ENCODE data around the gene P2RX5. TPM values are rescaled to one million over a fixed set of nuclear protein-coding genes. Genes with fewer than 3 reads are reported as not detected.

Gene P2RX5
- total RNA-seq, 1 donor from 2014 or later, result 6.0 TPM

GRCh38 chr17:3682033-3682432 is 13.9 kb downstream of the P2RX5 start:
- no peak for DNase-seq (ENCODE audit: low read depth)
- Histone ChIP-seq H3K36me3 (ENCODE audit: control insufficient read depth, insufficient read depth, low read length) (no peaks in the 10 kb centered on the region), H3K27me3 (ENCODE audit: control insufficient read depth, insufficient read depth, low read length) (peaks cover 5% of the 10 kb centered on the region), H3K4me3 (ENCODE audit: low read depth, low read length) (no peak overlapping the region)
- TF ChIP-seq CTCF (IDR thresholded peaks at IDR 0.05; ENCODE audit: insufficient read depth, low read length, poor library complexity, severe bottlenecking), result no peak

- TF ChIP-seq CTCF (IDR thresholded peaks at IDR 0.05; ENCODE audit: insufficient read depth, low read length, poor library complexity, severe bottlenecking), result no peak
Observed at GRCh38 chr17:3681565-3681964, 14.4 kb downstream of the P2RX5 start.

GRCh38 chr17:3681057-3681456 is 14.9 kb downstream of the P2RX5 start:
- DNase-seq (ENCODE audit: low read depth), result no peak
- H3K27me3 ChIP-seq (ENCODE audit: control insufficient read depth, insufficient read depth, low read length), result peaks cover 5% of the 10 kb centered on the region
- no peak overlapping the region for H3K4me3 ChIP-seq (ENCODE audit: low read depth, low read length)
- no peaks in the 10 kb centered on the region for H3K36me3 ChIP-seq (ENCODE audit: control insufficient read depth, insufficient read depth, low read length)
- TF ChIP-seq CTCF (IDR thresholded peaks at IDR 0.05; ENCODE audit: insufficient read depth, low read length, poor library complexity, severe bottlenecking), result no peak

More at GRCh38 chr17:3681565-3681964, 14.4 kb downstream of the P2RX5 start:
- no peak for DNase-seq (ENCODE audit: low read depth)
- H3K4me3 ChIP-seq (ENCODE audit: low read depth, low read length), result no peak overlapping the region
- H3K36me3 ChIP-seq (ENCODE audit: control insufficient read depth, insufficient read depth, low read length), result no peaks in the 10 kb centered on the region
- H3K27me3 ChIP-seq (ENCODE audit: control insufficient read depth, insufficient read depth, low read length), result peaks cover 5% of the 10 kb centered on the region

GRCh38 chr17:3679531-3680126 is 16.3 kb downstream of the P2RX5 start:
- H3K36me3 ChIP-seq (ENCODE audit: control insufficient read depth, insufficient read depth, low read length), result no peaks in the 10 kb centered on the region
- no peaks in the 10 kb centered on the region for H3K27me3 ChIP-seq (ENCODE audit: control insufficient read depth, insufficient read depth, low read length)
- DNase-seq (ENCODE audit: low read depth), result no peak
- TF ChIP-seq CTCF (IDR thresholded peaks at IDR 0.05; ENCODE audit: insufficient read depth, low read length, poor library complexity, severe bottlenecking), result no peak
- H3K4me3 ChIP-seq (ENCODE audit: low read depth, low read length), result no peak overlapping the region

DNA sequence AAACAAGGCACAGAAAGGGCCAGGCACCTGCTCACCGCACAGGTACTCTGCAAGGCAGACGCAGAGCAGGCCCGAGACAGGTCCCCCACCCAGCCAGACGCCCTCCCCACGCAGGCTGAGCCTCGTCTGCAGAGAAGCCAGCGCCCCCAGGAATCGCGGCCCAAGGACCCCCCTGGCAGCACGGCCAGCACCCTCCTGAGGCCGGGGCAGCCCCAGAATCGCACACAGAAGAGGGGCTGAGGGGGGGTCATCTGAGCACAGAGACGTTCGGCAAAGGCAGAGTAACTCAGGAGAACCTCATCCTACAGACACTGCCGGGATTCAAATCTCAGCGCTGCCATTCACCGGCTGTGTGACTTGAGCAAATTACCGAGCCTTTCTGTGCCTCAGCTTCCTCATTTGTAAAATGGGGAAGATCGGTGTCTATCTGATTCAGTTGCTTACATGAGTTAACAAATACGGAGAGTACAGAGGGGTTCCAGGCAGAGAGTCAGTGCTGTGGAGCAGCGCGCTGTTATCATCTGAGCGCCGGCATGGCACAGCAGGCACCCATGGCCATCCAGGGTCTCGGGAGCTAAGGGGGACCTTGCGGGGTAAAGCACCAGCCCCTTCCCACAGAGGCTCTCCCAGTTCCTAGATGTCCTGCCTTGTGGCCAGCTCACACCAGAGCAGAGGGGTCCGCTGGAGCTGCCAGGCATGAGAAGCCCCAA is 17.0 kb downstream of the P2RX5 start:
- no peak for TF ChIP-seq CTCF (IDR thresholded peaks at IDR 0.05; ENCODE audit: insufficient read depth, low read length, poor library complexity, severe bottlenecking)
- no peak overlapping the region for H3K4me3 ChIP-seq (ENCODE audit: low read depth, low read length)
- H3K27me3 ChIP-seq (ENCODE audit: control insufficient read depth, insufficient read depth, low read length), result no peaks in the 10 kb centered on the region
- H3K36me3 ChIP-seq (ENCODE audit: control insufficient read depth, insufficient read depth, low read length), result no peaks in the 10 kb centered on the region
- DNase-seq (ENCODE audit: low read depth), result no peak
